Trophoblast cell (in vitro differentiated cells and primary cell): Measurements from ENCODE around the gene JMJD1C.

Source experiments
- DNase-seq, 2 donors: peaks; one replicate each; pipeline ENCODE4 v3.0.0-alpha.2; 2016
- H2AFZ ChIP-seq: 2 replicates; pipeline ENCODE4 v1.6.1; 2013; ENCODE audit warnings: low read length, moderate library complexity, mild to moderate bottlenecking; ENCODE audit not compliant: insufficient read depth, poor library complexity
- H2AK5ac ChIP-seq: 2 replicates; pipeline ENCODE4 v1.6.1; 2013; ENCODE audit warnings: mild to moderate bottlenecking, low read length
- H2BK120ac ChIP-seq: 2 replicates; pipeline ENCODE4 v1.6.1; 2013; ENCODE audit warnings: low read length, mild to moderate bottlenecking, moderate library complexity; ENCODE audit not compliant: insufficient read depth, poor library complexity
- H2BK12ac ChIP-seq: 2 replicates; pipeline ENCODE4 v1.6.1; 2013; ENCODE audit warnings: mild to moderate bottlenecking, low read length, moderate library complexity
- H2BK5ac ChIP-seq: 2 replicates; pipeline ENCODE4 v1.6.1; 2013; ENCODE audit warnings: low read length, low read depth, moderate library complexity, mild to moderate bottlenecking; ENCODE audit not compliant: poor library complexity
- H3K14ac ChIP-seq: 2 replicates; pipeline ENCODE4 v1.6.1; 2013; ENCODE audit warnings: mild to moderate bottlenecking, low read length
- H3K18ac ChIP-seq: 2 replicates; pipeline ENCODE4 v1.6.1; 2013; ENCODE audit warnings: mild to moderate bottlenecking, low read length
- H3K23ac ChIP-seq: 2 replicates; pipeline ENCODE4 v1.6.1; 2013; ENCODE audit warnings: low read length
- H3K27ac ChIP-seq: 2 replicates; pipeline ENCODE4 v1.5.1; 2013; ENCODE audit warnings: low read depth, mild to moderate bottlenecking, inconsistent platforms, low read length, moderate library complexity
- H3K27me3 ChIP-seq: 2 replicates; pipeline ENCODE4 v1.6.1; 2013; ENCODE audit warnings: inconsistent platforms, mild to moderate bottlenecking, low read length, moderate library complexity; ENCODE audit not compliant: insufficient read depth
- H3K36me3 ChIP-seq, 2 experiments: 1 replicate in 1 of 2; 2 replicates in 1 of 2; pipeline ENCODE4 v1.6.1; 2013; ENCODE audit warnings: low read length in 2 of 2, mild to moderate bottlenecking in 2 of 2, moderate library complexity in 1 of 2; ENCODE audit not compliant: insufficient read depth in 2 of 2, control insufficient read depth in 1 of 2
- H3K4ac ChIP-seq: 2 replicates; pipeline ENCODE4 v1.6.1; 2013; ENCODE audit warnings: low read depth, mild to moderate bottlenecking, low read length, moderate library complexity
- H3K4me1 ChIP-seq, 2 experiments: 1 replicate in 1 of 2; 2 replicates in 1 of 2; pipeline ENCODE4 v1.6.1; 2013; ENCODE audit warnings: low read length in 2 of 2, mild to moderate bottlenecking in 2 of 2, moderate library complexity in 1 of 2; ENCODE audit not compliant: insufficient read depth in 2 of 2, control insufficient read depth in 1 of 2
- H3K4me2 ChIP-seq: 2 replicates; pipeline ENCODE4 v1.6.1; 2013; ENCODE audit warnings: inconsistent platforms, mild to moderate bottlenecking, low read length, moderate library complexity
- H3K4me3 ChIP-seq: 2 replicates; pipeline ENCODE4 v1.5.1; 2013; ENCODE audit warnings: mild to moderate bottlenecking, low read depth, low read length, inconsistent platforms
- H3K79me1 ChIP-seq: one replicate; pipeline ENCODE4 v1.6.1; 2013; ENCODE audit warnings: low read length
- H3K79me2 ChIP-seq: 2 replicates; pipeline ENCODE4 v1.6.1; 2013; ENCODE audit warnings: low read length, mild to moderate bottlenecking; ENCODE audit not compliant: control insufficient read depth, insufficient read depth, poor library complexity
- H3K9ac ChIP-seq: 2 replicates; pipeline ENCODE4 v1.6.1; 2013; ENCODE audit warnings: mild to moderate bottlenecking, low read length
- H3K9me3 ChIP-seq: 2 replicates; pipeline ENCODE4 v1.6.1; 2013; ENCODE audit warnings: low read depth, mild to moderate bottlenecking, control low read depth, inconsistent platforms, low read length; ENCODE audit not compliant: insufficient read depth
- H4K12ac ChIP-seq: 2 replicates; pipeline ENCODE4 v1.6.1; 2013; ENCODE audit warnings: low read depth, mild to moderate bottlenecking, low read length, moderate library complexity
- H4K8ac ChIP-seq: 2 replicates; pipeline ENCODE4 v1.6.1; 2013; ENCODE audit warnings: low read depth, mild to moderate bottlenecking, low read length, moderate library complexity
- H4K91ac ChIP-seq: one replicate; pipeline ENCODE4 v1.6.1; 2013; ENCODE audit warnings: low read depth, mild to moderate bottlenecking, low read length, moderate library complexity
- WGBS: extraction: QIAGEN DNeasy Blood & Tissue Kit; methylation state at CpG from one replicate; pipeline ENCODE4 v1.1.7; 2013; ENCODE audit warnings: missing lambda C conversion rate; ENCODE audit not compliant: insufficient read length, insufficient coverage; ENCODE audit errors: extremely low coverage; 5-methylcytosine and 5-hydroxymethylcytosine counted together

Gene JMJD1C

DNA sequence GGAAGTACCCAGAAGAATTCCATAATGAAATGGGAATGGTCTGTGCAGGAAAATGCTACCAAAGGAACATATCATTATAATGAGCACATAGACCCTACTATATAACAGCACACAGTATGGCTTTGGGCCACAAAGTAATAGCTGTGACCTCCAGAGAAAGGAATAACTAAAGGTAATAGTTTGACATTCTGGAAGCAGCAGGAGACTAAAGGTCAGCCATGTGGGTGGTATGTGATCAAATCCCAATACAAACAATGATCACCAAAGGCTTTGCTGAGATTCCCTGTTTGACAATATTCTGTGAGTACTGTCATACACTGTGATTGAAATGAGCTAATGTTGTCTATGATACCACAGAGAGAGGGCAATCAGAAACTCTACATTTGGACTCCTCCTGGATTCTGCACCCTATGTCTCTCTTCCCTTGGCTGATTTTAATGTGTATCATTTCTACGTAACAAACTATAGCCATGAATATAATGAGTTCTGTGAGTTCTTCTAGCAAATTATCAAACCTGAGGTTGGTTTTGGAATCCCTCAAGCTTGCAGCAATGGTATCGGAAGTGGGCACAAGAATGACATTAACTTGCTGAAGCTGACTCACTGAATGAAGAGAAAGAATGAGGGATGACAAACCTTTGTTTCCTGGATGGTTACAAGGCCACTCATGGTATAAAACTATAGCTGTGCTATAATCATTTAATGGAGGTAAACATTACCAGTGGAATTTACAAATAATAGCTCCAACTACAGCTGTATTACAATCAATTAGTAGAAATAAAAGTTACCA lies 99.6 kb downstream of the JMJD1C start:
- Histone ChIP-seq H3K18ac (no peak overlapping the region), H3K79me2 (no peaks in the 10 kb centered on the region), H4K12ac (no peak overlapping the region), H3K4me3 (no peak overlapping the region), H2AFZ (no peak overlapping the region), H3K36me3 (no peaks in the 10 kb centered on the region), H3K9ac (no peak overlapping the region), H2AK5ac (no peak overlapping the region), H3K4me2 (no peak overlapping the region), H2BK120ac (no peak overlapping the region), H3K4me1 (no peaks in the 10 kb centered on the region), H3K27ac (no peak overlapping the region), H2BK12ac (no peak overlapping the region), H3K79me1 (no peaks in the 10 kb centered on the region), H3K9me3 (no peaks in the 10 kb centered on the region), H4K91ac (no peak overlapping the region), H3K27me3 (no peaks in the 10 kb centered on the region), H3K14ac (no peak overlapping the region), H2BK5ac (no peak overlapping the region), H4K8ac (no peak overlapping the region), H3K23ac (no peak overlapping the region), H3K4ac (no peak overlapping the region)
- DNase-seq: no peak
- WGBS: no CpG with 5 or more reads among the region's 2 CpGs

DNA sequence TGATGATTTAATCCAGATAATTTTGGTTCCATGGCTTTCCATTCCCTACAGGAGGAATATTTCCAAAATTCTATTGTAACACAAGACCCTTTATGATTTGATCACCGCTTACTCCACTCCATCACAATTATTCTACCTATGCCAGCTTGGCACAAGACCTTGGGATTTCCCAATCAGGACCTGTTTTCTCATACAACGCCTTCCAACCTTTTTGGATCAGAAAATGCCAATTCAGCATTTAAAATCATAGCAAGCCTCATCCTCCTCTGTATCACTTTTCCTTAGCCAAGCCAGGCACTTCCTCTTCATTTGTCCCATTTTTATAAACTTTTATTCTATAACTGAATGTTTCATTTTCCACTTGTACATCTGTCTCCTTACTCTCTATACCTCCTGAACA lies 100.9 kb downstream of the JMJD1C start:
- Histone ChIP-seq H2BK120ac (no peak overlapping the region), H3K18ac (no peak overlapping the region), H3K36me3 (no peaks in the 10 kb centered on the region), H3K4me2 (no peak overlapping the region), H2BK12ac (no peak overlapping the region), H4K8ac (no peak overlapping the region), H3K14ac (no peak overlapping the region), H2AK5ac (no peak overlapping the region), H3K23ac (no peak overlapping the region), H3K9me3 (no peaks in the 10 kb centered on the region), H4K91ac (no peak overlapping the region), H4K12ac (no peak overlapping the region), H2AFZ (no peak overlapping the region), H3K79me1 (no peaks in the 10 kb centered on the region), H3K4me3 (no peak overlapping the region), H3K79me2 (no peaks in the 10 kb centered on the region), H2BK5ac (no peak overlapping the region), H3K27me3 (no peaks in the 10 kb centered on the region), H3K9ac (no peak overlapping the region), H3K4ac (no peak overlapping the region), H3K27ac (no peak overlapping the region), H3K4me1 (no peaks in the 10 kb centered on the region)
- no CpG with 5 or more reads among the region's 2 CpGs for WGBS
- no peak for DNase-seq

DNA sequence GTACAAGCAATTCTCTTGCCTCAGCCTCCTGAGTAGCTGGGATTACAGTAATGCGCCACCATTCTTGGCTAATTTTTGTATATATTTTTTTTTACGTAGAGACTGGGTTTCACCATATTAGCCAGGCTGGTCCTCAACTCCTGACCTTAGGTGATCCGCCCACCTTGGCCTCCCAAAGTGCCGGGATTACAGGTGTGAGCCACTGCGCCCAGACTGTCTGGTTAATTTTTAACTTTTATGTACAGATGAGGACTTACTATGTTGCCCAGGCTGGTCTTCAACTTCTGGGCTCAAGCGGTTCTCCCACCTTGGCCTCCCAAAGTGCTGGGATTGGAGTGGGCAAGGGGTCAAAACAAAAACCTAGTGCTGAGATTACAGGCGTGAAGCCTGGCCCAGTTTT lies 101.8 kb downstream of the JMJD1C start:
- no peak overlapping the region for H2AK5ac ChIP-seq
- no CpG with 5 or more reads among the region's 7 CpGs for WGBS

DNA sequence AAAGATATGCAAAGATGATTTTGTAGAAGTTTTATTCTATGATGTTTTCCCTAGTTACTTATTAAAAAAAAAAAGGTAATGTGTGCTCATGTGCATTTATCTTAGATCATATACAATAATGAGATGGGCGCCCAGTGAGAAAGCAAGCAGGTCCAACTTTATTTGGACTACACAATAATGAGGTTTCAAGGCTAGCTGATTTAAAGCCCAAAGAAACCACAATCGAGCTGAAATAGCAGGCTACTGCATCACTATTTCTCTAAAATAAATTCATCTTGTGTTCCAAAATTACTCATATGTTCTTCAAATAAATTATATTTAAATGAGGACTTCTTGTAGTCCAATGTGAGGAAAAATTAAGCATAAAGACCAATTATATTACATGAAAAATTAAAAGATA lies 110.1 kb downstream of the JMJD1C start:
- no peak overlapping the region for H3K18ac ChIP-seq
- H4K91ac ChIP-seq: no peak overlapping the region
- H2BK12ac ChIP-seq: no peak overlapping the region
- H3K4me1 ChIP-seq: no peaks in the 10 kb centered on the region
- no peaks in the 10 kb centered on the region for H3K79me1 ChIP-seq
- no peaks in the 10 kb centered on the region for H3K27me3 ChIP-seq
- no peak overlapping the region for H3K9ac ChIP-seq
- no peak for DNase-seq
- H3K4me3 ChIP-seq: no peak overlapping the region
- no peaks in the 10 kb centered on the region for H3K9me3 ChIP-seq
- no peak overlapping the region for H3K4me2 ChIP-seq
- H2AK5ac ChIP-seq: no peak overlapping the region
- no peak overlapping the region for H2BK5ac ChIP-seq
- H4K12ac ChIP-seq: no peak overlapping the region
- no peak overlapping the region for H3K27ac ChIP-seq
- H3K79me2 ChIP-seq: no peaks in the 10 kb centered on the region
- H3K36me3 ChIP-seq: no peaks in the 10 kb centered on the region
- H2AFZ ChIP-seq: no peak overlapping the region
- no CpG with 5 or more reads among the region's 2 CpGs for WGBS
- H3K4ac ChIP-seq: no peak overlapping the region
- H2BK120ac ChIP-seq: no peak overlapping the region
- H3K14ac ChIP-seq: no peak overlapping the region
- no peak overlapping the region for H4K8ac ChIP-seq
- H3K23ac ChIP-seq: no peak overlapping the region

More for the DNA sequence above, 101.8 kb downstream of the JMJD1C start:
- Histone ChIP-seq H4K91ac (no peak overlapping the region), H2BK12ac (no peak overlapping the region), H3K4me3 (no peak overlapping the region), H3K9ac (no peak overlapping the region), H2BK5ac (no peak overlapping the region), H3K9me3 (no peaks in the 10 kb centered on the region), H3K79me2 (no peaks in the 10 kb centered on the region), H4K12ac (no peak overlapping the region), H3K4ac (no peak overlapping the region), H3K27me3 (no peaks in the 10 kb centered on the region), H3K79me1 (no peaks in the 10 kb centered on the region), H3K23ac (no peak overlapping the region), H3K14ac (no peak overlapping the region), H3K4me1 (no peaks in the 10 kb centered on the region), H2AFZ (no peak overlapping the region), H4K8ac (no peak overlapping the region), H2BK120ac (no peak overlapping the region), H3K27ac (no peak overlapping the region), H3K36me3 (no peaks in the 10 kb centered on the region), H3K18ac (no peak overlapping the region), H3K4me2 (no peak overlapping the region)
- no peak for DNase-seq
